HUES48 (cell line): ENCODE measurements around the gene APOB.

Experiments
- H3K27ac ChIP-seq: one replicate; pipeline ENCODE4 v1.7.0; 2013; ENCODE audit warnings: low read depth, low read length, inconsistent platforms
- H3K27me3 ChIP-seq: 2 replicates; pipeline ENCODE4 v1.6.1; 2013; ENCODE audit warnings: mild to moderate bottlenecking, low read length; ENCODE audit not compliant: control insufficient read depth, insufficient read depth
- H3K36me3 ChIP-seq: 2 replicates; pipeline ENCODE4 v1.6.1; 2013; ENCODE audit warnings: low read length; ENCODE audit not compliant: control insufficient read depth, insufficient read depth
- H3K4me1 ChIP-seq: 2 replicates; pipeline ENCODE4 v1.6.1; 2013; ENCODE audit warnings: mild to moderate bottlenecking, low read length; ENCODE audit not compliant: control insufficient read depth, insufficient read depth
- H3K4me3 ChIP-seq: 2 replicates; pipeline ENCODE4 v1.5.1; 2013; ENCODE audit warnings: mild to moderate bottlenecking, low read depth, low read length
- H3K9ac ChIP-seq: 2 replicates; pipeline ENCODE4 v1.6.1; 2013; ENCODE audit warnings: mild to moderate bottlenecking, low read depth, low read length, moderate library complexity
- H3K9me3 ChIP-seq: 2 replicates; pipeline ENCODE4 v1.6.1; 2013; ENCODE audit warnings: low read length; ENCODE audit not compliant: control insufficient read depth, insufficient read depth

The APOB gene

DNA sequence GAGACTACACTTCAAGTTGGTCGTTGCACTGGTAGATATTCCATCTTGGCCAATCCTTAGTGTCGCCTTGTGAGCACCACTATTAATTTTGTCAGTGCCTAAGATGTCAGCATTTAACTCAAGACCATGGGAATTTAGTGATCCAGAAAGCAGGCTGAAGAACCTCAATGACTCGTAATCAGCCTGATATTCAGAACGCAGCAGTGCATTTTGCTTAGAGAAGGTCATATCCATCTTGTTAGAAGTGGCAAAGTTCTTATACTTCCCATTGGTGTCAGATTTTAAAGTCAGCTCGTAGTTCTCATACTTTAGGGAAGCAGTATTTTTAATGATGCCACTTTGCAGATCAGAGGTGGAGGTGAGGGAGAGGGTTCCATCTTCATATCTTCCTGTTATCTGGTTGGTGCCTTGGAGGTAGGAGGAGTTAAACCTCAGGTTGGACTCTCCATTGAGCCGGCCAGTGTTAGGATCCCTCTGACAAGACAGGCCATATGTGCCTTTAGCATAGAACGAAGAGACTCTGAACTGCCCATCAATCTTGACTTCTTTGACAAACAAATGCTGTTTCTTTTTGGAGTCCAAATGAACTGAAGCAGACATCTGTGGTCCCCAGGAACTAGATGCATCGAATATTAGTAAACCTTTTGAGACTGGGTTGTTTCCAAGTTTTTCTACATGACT lies 31.9 kb downstream of the APOB start:
- Histone ChIP-seq H3K9ac (no peak overlapping the region), H3K27me3 (no peaks in the 10 kb centered on the region), H3K4me1 (no peaks in the 10 kb centered on the region), H3K27ac (no peak overlapping the region), H3K36me3 (no peaks in the 10 kb centered on the region), H3K9me3 (no peaks in the 10 kb centered on the region), H3K4me3 (no peak overlapping the region)

DNA sequence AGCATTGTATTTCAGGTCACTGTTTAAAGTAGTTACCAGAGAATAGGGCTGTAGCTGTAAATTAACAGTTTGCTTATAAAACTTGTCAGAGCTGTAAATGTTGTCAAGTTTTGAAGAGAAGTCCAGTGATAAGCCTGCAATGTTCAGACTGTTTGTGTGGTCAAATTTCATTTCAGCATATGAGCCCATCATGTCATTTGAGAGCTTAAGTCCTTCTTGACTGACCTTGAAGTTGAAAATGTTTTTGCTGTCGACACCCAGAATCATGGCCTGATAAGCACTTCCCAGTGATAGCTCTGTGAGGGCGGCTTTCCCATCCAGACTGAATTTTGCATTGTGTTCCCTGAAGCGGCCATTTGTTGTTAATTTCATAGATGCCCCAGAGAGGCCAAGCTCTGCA lies 32.4 kb downstream of the APOB start:
- Histone ChIP-seq H3K4me3 (no peak overlapping the region), H3K27me3 (no peaks in the 10 kb centered on the region), H3K9me3 (no peaks in the 10 kb centered on the region), H3K4me1 (no peaks in the 10 kb centered on the region), H3K27ac (no peak overlapping the region), H3K36me3 (no peaks in the 10 kb centered on the region), H3K9ac (no peak overlapping the region)

DNA sequence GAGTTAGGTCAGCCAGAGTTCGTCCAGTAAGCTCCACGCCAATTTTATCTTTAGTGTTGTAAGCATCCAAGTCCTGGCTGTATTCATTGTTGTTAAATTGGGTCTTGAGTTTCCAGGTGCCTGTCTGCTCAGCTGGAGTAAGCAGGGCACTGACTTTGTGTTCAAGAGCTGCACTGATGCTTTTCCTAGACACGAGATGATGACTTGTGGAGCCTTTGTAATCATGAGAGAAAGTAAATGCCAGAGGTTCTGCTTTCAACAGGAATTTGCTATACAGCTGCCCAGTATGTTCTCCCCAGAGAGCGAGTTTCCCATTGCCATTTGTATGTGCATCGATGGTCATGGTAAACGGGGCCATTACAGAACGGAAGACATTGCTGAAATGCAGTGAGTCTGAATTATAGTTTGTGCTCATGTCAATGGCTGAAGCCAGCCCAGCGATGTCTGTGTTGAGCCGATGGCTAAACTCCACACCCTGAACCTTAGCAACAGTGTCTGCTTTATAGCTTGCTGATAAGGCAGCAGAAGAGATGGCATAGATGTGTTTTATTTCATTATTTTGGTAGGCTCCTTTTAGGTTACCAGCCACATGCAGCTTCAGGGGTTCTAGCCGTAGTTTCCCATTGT lies 32.9 kb downstream of the APOB start:
- H3K4me1 ChIP-seq: no peaks in the 10 kb centered on the region
- H3K27ac ChIP-seq: no peak overlapping the region
- H3K36me3 ChIP-seq: no peaks in the 10 kb centered on the region
- no peaks in the 10 kb centered on the region for H3K27me3 ChIP-seq
- no peak overlapping the region for H3K4me3 ChIP-seq
- no peak overlapping the region for H3K9ac ChIP-seq
- no peaks in the 10 kb centered on the region for H3K9me3 ChIP-seq

DNA sequence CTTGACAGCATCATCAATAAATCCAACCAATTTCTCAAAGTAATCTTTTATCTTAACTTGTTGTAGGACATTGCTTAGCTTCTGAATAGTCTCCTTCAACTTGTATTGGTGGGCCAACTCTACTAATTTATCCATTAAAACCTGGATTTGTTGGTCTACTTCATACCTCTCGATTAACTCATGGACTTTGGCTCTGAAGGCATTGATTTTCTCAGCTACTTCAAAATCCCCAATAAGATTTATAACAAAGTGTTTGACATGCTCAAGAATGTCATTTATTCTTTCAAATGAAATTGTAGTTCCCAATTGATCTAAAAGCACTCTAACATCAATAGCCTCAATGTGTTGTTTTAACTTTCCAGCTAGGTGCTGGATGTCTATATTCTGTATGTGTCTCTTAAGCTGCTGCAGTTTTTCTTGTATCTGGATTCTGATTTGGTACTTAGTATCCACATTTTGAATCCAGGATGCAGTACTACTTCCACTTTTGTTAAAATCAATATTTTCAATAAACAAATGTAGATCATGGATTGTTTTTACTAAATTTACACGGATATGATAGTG lies 34.1 kb downstream of the APOB start:
- no peak overlapping the region for H3K9ac ChIP-seq
- no peaks in the 10 kb centered on the region for H3K4me1 ChIP-seq
- no peak overlapping the region for H3K4me3 ChIP-seq
- no peaks in the 10 kb centered on the region for H3K36me3 ChIP-seq
- H3K9me3 ChIP-seq: no peaks in the 10 kb centered on the region
- no peaks in the 10 kb centered on the region for H3K27me3 ChIP-seq
- H3K27ac ChIP-seq: no peak overlapping the region

DNA sequence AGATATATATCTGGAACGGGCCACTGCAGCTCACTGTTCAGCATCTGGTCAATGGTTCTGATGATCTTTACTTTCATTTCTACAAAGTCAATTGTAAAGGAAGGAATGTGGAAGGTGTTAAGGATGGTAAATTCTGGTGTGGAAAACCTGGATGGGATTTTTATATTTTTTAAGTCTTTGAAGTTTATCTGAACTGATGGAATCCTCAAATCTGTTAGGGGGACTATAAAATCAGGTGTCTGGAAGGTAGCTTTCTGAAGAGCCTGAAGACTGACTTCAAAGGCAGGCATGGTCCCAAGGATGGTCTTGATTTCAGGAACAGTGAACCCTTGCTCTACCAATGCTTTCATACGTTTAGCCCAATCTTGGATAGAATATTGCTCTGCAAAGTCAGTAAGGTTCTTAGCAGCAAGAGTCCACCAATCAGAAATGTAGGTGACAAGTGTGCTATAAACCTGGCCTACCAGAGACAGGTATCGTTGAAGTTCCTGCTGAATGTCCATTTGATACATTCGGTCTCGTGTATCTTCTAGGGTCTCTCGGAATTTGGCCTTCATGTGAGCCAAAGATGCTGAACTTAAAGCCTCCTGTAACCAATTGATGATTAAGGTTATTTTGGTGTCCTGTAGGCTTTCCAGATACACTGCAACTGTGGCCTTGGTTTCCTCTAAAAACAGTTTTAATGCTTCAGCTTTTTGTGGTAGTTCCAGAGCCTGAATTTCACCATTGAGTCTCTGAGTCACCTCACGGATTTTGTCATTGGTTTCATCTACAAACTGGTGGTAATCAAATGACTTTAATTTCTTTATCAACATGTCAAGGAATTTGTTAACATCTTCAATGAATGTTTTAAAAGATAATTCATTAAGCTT lies 34.8 kb downstream of the APOB start:
- Histone ChIP-seq H3K27me3 (no peaks in the 10 kb centered on the region), H3K27ac (no peak overlapping the region), H3K9me3 (no peaks in the 10 kb centered on the region), H3K4me1 (no peaks in the 10 kb centered on the region), H3K4me3 (no peak overlapping the region), H3K9ac (no peak overlapping the region), H3K36me3 (no peaks in the 10 kb centered on the region)

DNA sequence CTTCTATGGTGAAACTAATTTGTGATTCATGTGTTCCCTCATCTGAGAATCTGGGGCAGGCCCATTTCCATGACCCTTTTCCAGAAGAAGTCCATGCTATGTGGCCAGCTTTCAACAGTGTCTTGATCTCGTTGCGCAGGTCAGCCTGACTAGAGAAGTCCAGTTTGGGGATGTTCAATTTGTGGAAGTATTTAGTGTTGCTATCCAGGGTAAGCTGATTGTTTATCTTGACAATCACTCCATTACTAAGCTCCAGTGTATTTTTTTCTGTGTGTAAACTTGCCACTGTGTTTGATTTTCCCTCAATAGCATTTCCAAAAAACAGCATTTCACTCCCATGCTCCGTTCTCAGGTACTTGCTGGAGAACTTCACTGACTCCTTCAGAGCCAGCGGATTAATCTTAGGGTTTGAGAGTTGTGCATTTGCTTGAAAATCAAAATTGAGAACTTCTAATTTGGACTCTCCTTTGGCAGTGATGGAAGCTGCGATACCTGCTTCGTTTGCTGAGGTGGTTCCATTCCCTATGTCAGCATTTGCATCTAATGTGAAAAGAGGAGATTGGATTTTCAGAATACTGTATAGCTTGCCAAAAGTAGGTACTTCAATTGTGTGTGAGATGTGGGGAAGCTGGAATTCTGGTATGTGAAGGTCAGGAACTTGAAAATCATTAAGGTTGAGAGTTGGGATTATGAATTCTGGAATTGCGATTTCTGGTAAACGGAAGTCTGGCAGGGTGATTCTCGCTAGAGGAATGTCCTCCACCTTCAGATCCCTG lies 35.7 kb downstream of the APOB start:
- H3K36me3 ChIP-seq: no peaks in the 10 kb centered on the region
- no peak overlapping the region for H3K27ac ChIP-seq
- no peak overlapping the region for H3K4me3 ChIP-seq
- no peaks in the 10 kb centered on the region for H3K4me1 ChIP-seq
- H3K9me3 ChIP-seq: no peaks in the 10 kb centered on the region
- H3K9ac ChIP-seq: no peak overlapping the region
- no peaks in the 10 kb centered on the region for H3K27me3 ChIP-seq

DNA sequence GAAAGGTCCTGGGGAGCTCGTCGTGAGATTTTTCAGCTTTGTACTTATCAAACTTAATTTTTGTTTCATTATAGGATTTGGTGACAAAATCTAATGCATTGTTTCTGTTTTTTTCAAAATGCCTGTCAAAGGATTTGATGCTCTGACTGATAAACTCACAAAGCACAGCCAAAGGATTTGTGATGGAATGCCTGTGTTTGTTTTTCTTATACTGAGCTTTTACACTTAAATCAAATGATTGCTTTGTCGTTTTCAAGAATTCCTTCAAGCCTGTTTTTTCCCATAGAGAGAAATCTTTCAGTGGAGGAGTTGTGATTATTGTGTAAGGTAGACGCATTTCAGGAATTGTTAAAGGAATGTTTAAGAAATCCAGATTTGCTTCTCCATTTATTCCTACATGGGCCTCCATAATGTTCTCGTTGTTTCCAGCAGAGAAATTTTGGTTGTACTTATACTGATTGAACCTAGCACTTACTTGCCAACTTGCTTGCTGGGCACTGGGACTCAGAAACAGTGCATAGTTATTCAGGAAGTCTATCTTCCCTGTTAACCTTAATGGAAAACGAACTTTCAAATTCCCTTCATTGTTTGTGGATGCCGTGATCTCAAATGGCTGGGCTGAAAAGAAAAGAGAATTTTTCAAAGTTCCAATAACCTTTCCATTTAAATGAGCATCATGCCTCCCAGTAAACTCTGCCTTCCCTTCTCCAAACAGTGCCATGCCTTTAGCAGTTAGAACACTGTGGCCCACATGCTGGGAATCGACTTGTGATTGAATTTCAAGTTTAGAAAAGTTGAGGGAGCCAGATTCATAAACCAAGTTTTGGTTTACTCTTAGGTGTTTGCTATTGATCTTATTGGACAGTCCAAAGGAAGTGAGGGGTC lies 36.5 kb downstream of the APOB start:
- Histone ChIP-seq H3K27ac (no peak overlapping the region), H3K27me3 (no peaks in the 10 kb centered on the region), H3K36me3 (no peaks in the 10 kb centered on the region), H3K9me3 (no peaks in the 10 kb centered on the region), H3K4me1 (no peaks in the 10 kb centered on the region), H3K4me3 (no peak overlapping the region), H3K9ac (no peak overlapping the region)

DNA sequence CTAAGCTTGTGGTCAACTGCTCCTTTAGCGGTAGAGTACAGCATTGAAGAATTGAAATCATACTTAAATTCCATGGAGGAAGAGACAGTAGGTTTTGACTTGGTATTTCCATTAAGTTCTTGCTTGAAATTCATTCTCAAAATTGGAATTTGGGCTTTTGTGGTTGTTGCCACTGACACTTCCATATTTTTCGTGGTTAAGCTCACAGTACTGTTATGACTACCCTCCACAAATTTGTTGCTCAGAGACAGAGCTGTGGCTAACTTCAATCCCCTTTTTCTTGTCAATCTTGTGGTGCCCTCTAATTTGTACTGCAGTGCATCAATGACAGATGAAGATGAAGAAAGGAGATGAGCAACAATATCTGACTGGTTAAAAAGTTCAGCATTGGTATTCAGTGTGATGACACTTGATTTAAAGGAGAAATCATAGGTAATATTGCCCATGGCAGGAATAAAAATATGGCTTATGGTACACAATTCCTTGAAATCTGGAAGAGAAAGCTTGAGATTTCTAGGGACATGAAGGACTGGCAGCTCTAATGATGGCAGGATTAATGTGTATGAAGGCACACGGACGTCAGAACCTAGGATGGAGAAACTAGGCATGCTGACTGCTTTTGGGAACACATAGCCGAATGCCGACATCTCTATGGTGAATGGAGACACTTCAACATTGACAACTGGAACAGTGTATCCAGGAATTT lies 37.3 kb downstream of the APOB start:
- no peak overlapping the region for H3K9ac ChIP-seq
- no peak overlapping the region for H3K4me3 ChIP-seq
- no peaks in the 10 kb centered on the region for H3K27me3 ChIP-seq
- H3K4me1 ChIP-seq: no peaks in the 10 kb centered on the region
- no peaks in the 10 kb centered on the region for H3K36me3 ChIP-seq
- no peak overlapping the region for H3K27ac ChIP-seq
- H3K9me3 ChIP-seq: no peaks in the 10 kb centered on the region

DNA sequence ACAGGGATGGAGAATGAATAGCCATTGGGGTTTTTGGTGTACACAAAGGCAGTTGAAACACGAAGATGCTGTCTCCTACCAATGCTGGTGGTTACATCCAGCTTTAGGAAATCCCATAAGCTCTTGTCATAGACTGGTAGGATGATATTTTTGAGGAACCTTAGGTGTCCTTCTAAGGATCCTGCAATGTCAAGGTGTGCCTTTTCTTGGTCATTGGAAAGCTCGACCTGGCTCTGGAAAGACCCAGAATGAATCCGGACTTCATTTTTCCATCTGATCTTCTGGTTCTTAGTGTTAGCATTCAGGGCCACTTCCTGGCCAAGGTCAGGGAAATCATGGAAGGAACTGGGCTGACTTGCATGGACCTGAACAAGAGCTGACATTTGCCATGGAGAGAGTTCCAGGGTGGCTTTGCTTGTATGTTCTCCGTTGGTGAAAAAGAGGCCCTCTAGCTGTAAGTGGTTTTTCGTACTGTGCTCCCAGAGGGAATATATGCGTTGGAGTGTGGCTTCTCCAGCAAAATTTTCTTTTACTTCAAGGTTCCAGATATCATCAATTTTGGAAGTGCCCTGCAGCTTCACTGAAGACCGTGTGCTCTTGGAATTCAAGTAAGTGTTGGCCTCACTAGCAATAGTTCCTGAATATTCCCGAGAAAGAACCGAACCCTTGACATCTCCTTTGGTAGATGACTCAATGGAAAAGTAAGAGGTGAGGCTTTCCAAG lies 38.0 kb downstream of the APOB start:
- no peaks in the 10 kb centered on the region for H3K27me3 ChIP-seq
- no peaks in the 10 kb centered on the region for H3K9me3 ChIP-seq
- no peak overlapping the region for H3K9ac ChIP-seq
- H3K4me1 ChIP-seq: no peaks in the 10 kb centered on the region
- H3K4me3 ChIP-seq: no peak overlapping the region
- no peaks in the 10 kb centered on the region for H3K36me3 ChIP-seq
- H3K27ac ChIP-seq: no peak overlapping the region
